T-helper 1 cell treated with Interleukin-12 subunit alpha and Interleukin-12 subunit beta and Interleukin-4 antibody, amounts not matched to agents 30 ng/mL and 1 ng/mL, for 36 hours (primary cell): Measurements from ENCODE around the gene BRPF1. TPM values are rescaled to one million over a fixed set of nuclear protein-coding genes. Genes with fewer than 3 reads are reported as not detected.
"Not testable (repeated sequence)": the region's sequence is repeated elsewhere in the genome, so short reads cannot be mapped to it uniquely, and the experiment has no call there.

Experiments used
- intact Hi-C: fragments of 100-400 bp; cut with micrococcal nuclease; formaldehyde crosslinking; loops from one replicate; pipeline ENCODE4 v1.15.1; 2024
- total RNA-seq: library from RNA; stranded (reverse); gene quantifications from 2 replicates; pipeline ENCODE4 v1.2.3, GENCODE V29; 2022

BRPF1 gene
- total RNA-seq, 1 donor from 2014 or later: 41.3 TPM

GRCh38 chr3:9765865-9766264, 34.3 kb downstream of the BRPF1 start:
- intact Hi-C loops: no loop called here

DNA sequence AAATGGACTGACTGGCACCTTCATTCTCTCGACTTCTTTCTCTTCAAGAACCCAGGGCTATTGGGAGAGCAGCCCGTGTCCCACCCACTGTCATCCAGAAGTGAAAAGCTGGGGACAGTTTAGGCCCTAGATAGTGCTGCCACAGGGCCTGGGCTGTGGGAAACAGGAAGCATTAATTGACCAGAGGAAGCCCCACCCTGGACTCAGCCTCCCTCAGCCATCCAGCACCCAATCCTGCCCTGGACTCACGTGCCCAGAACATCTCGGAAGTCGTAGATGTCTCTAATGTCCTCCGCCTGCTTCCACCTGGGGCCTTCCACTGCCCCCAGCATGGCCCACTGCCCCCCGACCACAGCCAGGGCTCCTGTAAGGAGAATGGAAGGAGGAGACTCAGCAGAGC, 35.9 kb downstream of the BRPF1 start:
- intact Hi-C loops: no loop called here

- intact Hi-C loops: no loop called here
These were observed 36.7 kb downstream of the BRPF1 start for GRCh38 chr3:9768141-9768775.

DNA sequence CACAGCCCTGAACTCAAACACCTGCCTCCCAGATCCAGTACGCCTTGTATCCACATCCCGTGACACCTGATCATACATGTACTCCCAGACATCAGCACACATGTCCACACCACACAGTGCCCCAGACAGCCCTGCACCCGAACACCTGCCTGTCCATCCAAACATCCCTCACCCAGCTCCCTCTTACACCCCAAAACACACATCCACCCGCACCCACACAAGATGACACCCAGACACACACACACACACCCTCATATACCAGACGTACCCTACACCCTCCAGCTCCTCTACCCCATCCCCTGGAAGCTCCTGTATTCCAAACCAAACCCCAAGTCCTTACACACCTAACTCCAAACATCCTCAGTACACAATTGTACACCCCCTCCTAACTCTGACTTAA, 37.5 kb downstream of the BRPF1 start:
- intact Hi-C loops: loop anchor here (1.0 kb wide), 1 partner anchor 19 kb away; no protein-coding TSS in a partner anchor

- intact Hi-C loops: loop anchor here (1.0 kb wide), 3 partner anchors 10 to 23 kb away; partner anchors contain the start of gene TADA3
These were observed 38.1 kb downstream of the BRPF1 start, which contains the start of gene CAMK1 for GRCh38 chr3:9769426-9770275. CAMK1 (minus strand) TSS chr3:9769947; CDS start chr3:9767749, 2,198 bp downstream.

GRCh38 chr3:9770276-9770812, 38.8 kb downstream of the BRPF1 start:
- intact Hi-C loops: loop anchor here (1.0 kb wide), 2 partner anchors 9 to 22 kb away; partner anchors contain the start of gene TADA3

- intact Hi-C loops: not testable (repeated sequence)
These were observed 39.5 kb downstream of the BRPF1 start for GRCh38 chr3:9771007-9771406.

DNA sequence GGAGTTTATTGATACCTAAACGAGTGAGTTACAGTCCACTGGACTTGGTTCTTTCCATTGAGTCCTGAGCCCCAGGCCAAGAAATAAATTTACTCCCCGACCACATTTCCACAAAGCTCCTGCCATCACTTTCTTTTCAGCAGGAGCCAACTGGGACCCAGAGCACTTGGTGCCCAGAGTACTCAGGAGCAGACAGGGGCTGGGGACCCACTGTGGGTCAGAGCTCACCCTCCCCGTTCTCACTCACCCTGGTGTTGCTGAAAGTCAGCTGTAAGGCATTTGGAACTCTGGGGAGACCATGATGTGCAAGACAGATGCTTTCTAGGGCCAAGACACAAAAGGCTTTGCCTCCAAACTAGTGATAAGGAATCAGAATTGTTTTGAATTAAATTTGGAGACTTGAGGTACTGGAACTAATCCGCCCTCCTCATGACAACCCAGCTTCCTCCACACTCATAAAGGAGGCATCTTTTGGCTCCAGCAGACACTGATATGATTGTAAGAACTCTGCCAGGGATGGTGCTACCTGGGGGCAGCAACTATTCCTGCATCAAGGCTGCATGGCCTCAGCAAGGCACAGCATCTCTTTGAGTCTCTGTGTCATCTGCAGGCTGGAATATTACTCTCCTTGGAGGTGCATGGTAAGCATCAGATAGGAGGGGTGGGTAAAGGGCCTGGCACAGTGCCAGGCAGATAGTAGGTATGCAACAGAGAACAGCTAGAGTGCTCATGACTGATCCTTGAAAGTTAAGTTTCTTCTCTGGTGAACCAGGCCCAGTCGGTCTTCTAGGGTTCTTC, 45.6 kb downstream of the BRPF1 start:
- intact Hi-C loops: no loop called here

- intact Hi-C loops: no loop called here
These were observed 46.1 kb downstream of the BRPF1 start for GRCh38 chr3:9777694-9778021.

GRCh38 chr3:9778143-9779074, 46.9 kb downstream of the BRPF1 start:
- intact Hi-C loops: loop anchor here (1.0 kb wide), 1 partner anchor 8 kb away; no protein-coding TSS in a partner anchor

DNA sequence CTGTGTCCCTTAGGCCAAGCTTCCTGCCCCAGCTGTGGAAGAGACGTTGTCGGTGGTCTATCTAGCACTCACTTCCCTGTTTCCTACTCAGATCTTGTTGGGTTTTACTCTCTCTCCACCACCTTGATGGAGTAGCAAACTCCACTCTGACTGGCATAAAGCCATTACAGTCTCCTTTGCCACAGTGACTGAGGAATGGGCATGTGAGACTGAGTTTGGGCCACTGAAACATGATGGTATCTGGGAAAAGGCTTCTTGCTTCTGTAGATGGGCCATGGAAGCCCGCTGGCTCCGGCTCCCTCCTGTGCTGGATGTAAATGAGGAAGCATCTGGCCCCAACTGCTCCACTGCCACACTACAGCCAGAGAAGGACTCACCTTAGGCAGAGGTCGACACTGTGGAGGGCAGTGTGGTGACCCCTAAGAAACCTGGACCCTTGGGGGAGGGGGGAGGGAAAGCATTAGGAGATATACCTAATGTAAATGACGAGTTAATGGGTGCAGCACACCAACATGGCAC, 47.6 kb downstream of the BRPF1 start:
- intact Hi-C loops: loop anchor here (1.0 kb wide), 1 partner anchor 9 kb away; no protein-coding TSS in a partner anchor

GRCh38 chr3:9779721-9780457, 48.4 kb downstream of the BRPF1 start:
- intact Hi-C loops: loop anchor here (1.0 kb wide), 2 partner anchors 10 to 12 kb away; partner anchors contain the start of gene TADA3

- intact Hi-C loops: loop anchor here (1.0 kb wide), 1 partner anchor 12 kb away; the partner anchor contains the start of gene TADA3
These were observed 48.9 kb downstream of the BRPF1 start for GRCh38 chr3:9780458-9780812.

- intact Hi-C loops: loop anchor here (1.0 kb wide), 1 partner anchor 11 kb away; the partner anchor contains the start of gene TADA3
These were observed 49.4 kb downstream of the BRPF1 start for GRCh38 chr3:9780910-9781309.

DNA sequence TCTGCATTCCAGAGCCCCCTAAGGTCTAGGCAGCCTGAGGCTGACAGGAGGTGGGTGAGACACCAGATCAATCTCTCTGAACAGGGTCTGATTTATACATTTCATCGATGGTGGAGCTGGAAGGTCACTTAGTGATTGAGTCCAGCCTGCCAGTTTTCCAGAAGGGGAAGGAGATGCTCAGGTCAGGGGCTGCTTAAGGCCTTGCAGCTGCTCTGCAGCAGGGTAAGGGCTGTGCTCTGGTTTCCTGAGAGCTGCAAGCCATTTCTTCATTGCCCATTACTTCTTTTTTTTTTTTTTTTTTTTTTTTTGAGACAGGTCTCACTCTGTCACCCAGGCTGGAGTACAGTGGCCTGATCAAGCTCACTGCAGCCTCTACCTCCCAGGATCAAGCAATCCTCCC, 50.0 kb downstream of the BRPF1 start:
- intact Hi-C loops: no loop called here

GRCh38 chr3:9781978-9782603, 50.6 kb downstream of the BRPF1 start:
- intact Hi-C loops: no loop called here

- intact Hi-C loops: no loop called here
These were observed 51.2 kb downstream of the BRPF1 start for GRCh38 chr3:9782770-9783169.

GRCh38 chr3:9783954-9784353, 52.4 kb downstream of the BRPF1 start:
- intact Hi-C loops: no loop called here

GRCh38 chr3:9784965-9785364, 53.4 kb downstream of the BRPF1 start:
- intact Hi-C loops: no loop called here
